Sigmoid colon (tissue), 7 donors: Measurements from ENCODE around the gene SARS2. TPM values are rescaled to one million over a fixed set of nuclear protein-coding genes. Genes with fewer than 3 reads are reported as not detected.
A peak's percentile ranks its signal among the peaks of the same experiment; 100 is the strongest.

Experiments
- DNase-seq: peaks from one replicate; pipeline ENCODE4 v3.0.0-alpha.2; 2019
- H3K27ac ChIP-seq, 4 donors: fragments of 200-600 bp; sonication (generic); one replicate each; pipeline ENCODE4 v1.5.1; 2016 to 2019; ENCODE audit warnings: mild to moderate bottlenecking in 1 of 4
- H3K27me3 ChIP-seq, 3 donors: fragments of 200-600 bp; sonication (generic); one replicate each; pipeline ENCODE4 v1.5.1; 2019; ENCODE audit warnings: mild to moderate bottlenecking in 1 of 3
- H3K36me3 ChIP-seq, 4 donors: fragments of 200-600 bp; sonication (generic); one replicate each; pipeline ENCODE4 v1.5.1; 2016 to 2019
- H3K4me1 ChIP-seq, 4 donors: fragments of 200-600 bp; sonication (generic); one replicate each; pipeline ENCODE4 v1.5.1; 2017 to 2019
- H3K4me3 ChIP-seq, 4 donors: fragments of 200-600 bp; sonication (generic); one replicate each; pipeline ENCODE4 v1.5.1; 2017 to 2019; ENCODE audit warnings: mild to moderate bottlenecking in 2 of 4, moderate library complexity in 1 of 4
- H3K9me3 ChIP-seq, 4 donors: fragments of 200-600 bp in 3 of 4; sonication (generic) in 3 of 4; one replicate each; pipeline versions ENCODE4 v1.5.1 to v1.6.1; 2013 to 2019
- EP300 ChIP-seq, 4 donors: sonication (generic); formaldehyde crosslinking; IDR thresholded peaks; one replicate each; pipeline ENCODE4 v1.6.1; 2017; ENCODE audit warnings: antibody characterized with exemption in 4 of 4
- POLR2A ChIP-seq, 2 donors: fragments of 450-650 bp; IDR thresholded peaks; one replicate each; pipeline ENCODE4 v1.6.1; 2016; ENCODE audit warnings: antibody characterized with exemption in 2 of 2, mild to moderate bottlenecking in 2 of 2, moderate library complexity in 2 of 2
- POLR2AphosphoS5 ChIP-seq, 4 donors: sonication (generic); formaldehyde crosslinking; IDR thresholded peaks; one replicate each; pipeline ENCODE4 v1.6.1; 2017; ENCODE audit warnings: antibody characterized with exemption in 4 of 4
- WGBS, 2 donors: extraction: QIAGEN DNeasy Blood & Tissue Kit; methylation state at CpG; one replicate each; pipeline ENCODE4 v1.1.7; 2013; 5-methylcytosine and 5-hydroxymethylcytosine counted together
- intact Hi-C: fragments of 100-400 bp; cut with DNase I; formaldehyde crosslinking; loops from one replicate; pipeline ENCODE4 v1.15.1; 2023
- polyA plus RNA-seq, 3 donors: library from polyadenylated mRNA; stranded (reverse); fragments of 200-250 nt; gene quantifications; one replicate each; pipeline ENCODE4 v1.2.3, GENCODE V29; 2013
- total RNA-seq, 4 donors: library from RNA; depleted of rRNA; stranded (reverse); fragments of >200 nt; gene quantifications; one replicate each; pipeline ENCODE4 v1.1.0, GENCODE V29; 2016
- TF ChIP-seq, protein P1 (sequence below), 4 experiments: fragments of 450-650 bp in 3 of 4; fragments of 200-600 bp in 1 of 4; IDR thresholded peaks; one replicate each; pipeline ENCODE4 v1.5.1; 2016 to 2019; ENCODE audit warnings: antibody characterized with exemption in 4 of 4, mild to moderate bottlenecking in 3 of 4, moderate library complexity in 2 of 4
- donor health status: healthy with polysubstance abuse.
- donor health status: Bipolar disorder and iron deficiency.
- donor health status: healthy.

The SARS2 gene, protein sequence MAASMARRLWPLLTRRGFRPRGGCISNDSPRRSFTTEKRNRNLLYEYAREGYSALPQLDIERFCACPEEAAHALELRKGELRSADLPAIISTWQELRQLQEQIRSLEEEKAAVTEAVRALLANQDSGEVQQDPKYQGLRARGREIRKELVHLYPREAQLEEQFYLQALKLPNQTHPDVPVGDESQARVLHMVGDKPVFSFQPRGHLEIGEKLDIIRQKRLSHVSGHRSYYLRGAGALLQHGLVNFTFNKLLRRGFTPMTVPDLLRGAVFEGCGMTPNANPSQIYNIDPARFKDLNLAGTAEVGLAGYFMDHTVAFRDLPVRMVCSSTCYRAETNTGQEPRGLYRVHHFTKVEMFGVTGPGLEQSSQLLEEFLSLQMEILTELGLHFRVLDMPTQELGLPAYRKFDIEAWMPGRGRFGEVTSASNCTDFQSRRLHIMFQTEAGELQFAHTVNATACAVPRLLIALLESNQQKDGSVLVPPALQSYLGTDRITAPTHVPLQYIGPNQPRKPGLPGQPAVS
- total RNA-seq = 10 to 100 TPM in 2 of 4 donors, 1 to 10 TPM in 2; 7.4 to 32.7 (median 12.2) TPM
- polyA plus RNA-seq = 10 to 100 TPM; 14.4 to 38.9 (median 15.3) TPM

GRCh38 chr19:38929929-38930775 is at the start of gene SARS2:
Gene SARS2 (minus strand): TSS chr19:38930763. CDS start chr19:38930736, 27 bp downstream.
- peaks cover 0 to 27% (median 21%) of the 10 kb centered on the region in 4 donors for H3K4me1 ChIP-seq
- peak within 1 kb of the TSS; percentile 59 to 73 (median 64) for H3K4me3 ChIP-seq
- peak; percentile 96 for DNase-seq
- intact Hi-C loops = loop anchor here (1.0 to 5.0 kb wide), 6 partner anchors 29 to 527 kb away; partner anchors contain the start of genes EIF3K, FAM98C and MAP4K1
- H3K36me3 ChIP-seq = peaks cover 0 to 26% (median 10%) of the 10 kb centered on the region in 4 donors
- H3K27me3 ChIP-seq = no peaks in the 10 kb centered on the region
- TF ChIP-seq POLR2AphosphoS5 (IDR thresholded peaks at IDR 0.05) (peak in 1 of 4 donors; percentile 48), POLR2A (IDR thresholded peaks at IDR 0.05) (no peak), EP300 (IDR thresholded peaks at IDR 0.05) (no peak)
- TF ChIP-seq, protein P1, sequence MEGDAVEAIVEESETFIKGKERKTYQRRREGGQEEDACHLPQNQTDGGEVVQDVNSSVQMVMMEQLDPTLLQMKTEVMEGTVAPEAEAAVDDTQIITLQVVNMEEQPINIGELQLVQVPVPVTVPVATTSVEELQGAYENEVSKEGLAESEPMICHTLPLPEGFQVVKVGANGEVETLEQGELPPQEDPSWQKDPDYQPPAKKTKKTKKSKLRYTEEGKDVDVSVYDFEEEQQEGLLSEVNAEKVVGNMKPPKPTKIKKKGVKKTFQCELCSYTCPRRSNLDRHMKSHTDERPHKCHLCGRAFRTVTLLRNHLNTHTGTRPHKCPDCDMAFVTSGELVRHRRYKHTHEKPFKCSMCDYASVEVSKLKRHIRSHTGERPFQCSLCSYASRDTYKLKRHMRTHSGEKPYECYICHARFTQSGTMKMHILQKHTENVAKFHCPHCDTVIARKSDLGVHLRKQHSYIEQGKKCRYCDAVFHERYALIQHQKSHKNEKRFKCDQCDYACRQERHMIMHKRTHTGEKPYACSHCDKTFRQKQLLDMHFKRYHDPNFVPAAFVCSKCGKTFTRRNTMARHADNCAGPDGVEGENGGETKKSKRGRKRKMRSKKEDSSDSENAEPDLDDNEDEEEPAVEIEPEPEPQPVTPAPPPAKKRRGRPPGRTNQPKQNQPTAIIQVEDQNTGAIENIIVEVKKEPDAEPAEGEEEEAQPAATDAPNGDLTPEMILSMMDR (IDR thresholded peaks at IDR 0.05) = peak; percentile 95 to 98 (median 98)
- H3K27ac ChIP-seq = peak within 1 kb of the TSS; percentile 84 to 91 (median 89)
- WGBS, 2 donors = 2 to 3% methylated on average over 49 of the region's 49 CpGs
- H3K9me3 ChIP-seq = no peaks in the 10 kb centered on the region

DNA sequence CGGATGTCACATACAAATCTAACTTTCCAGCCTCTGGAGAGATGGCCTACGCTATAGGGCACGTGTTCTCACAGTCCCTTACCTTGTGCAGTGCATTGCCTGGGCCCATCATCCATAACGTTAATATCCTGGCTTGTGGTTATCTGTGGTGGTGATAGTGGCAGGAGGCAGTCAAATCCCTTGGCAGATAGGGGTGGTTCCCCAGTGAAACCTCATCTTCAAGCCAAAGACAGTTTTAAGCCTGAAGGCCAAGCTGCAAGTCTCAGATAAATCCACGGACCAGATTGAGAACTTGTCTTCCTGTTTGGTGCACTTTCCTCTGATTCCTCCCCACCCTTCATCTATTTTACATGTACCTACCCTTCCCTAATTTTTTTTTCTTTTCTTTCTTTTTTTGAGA is 49.2 kb upstream of the SARS2 start:
- DNase-seq = no peak
- Histone ChIP-seq H3K27me3 (no peaks in the 10 kb centered on the region), H3K27ac (no peak overlapping the region), H3K36me3 (no peaks in the 10 kb centered on the region), H3K4me3 (no peak overlapping the region), H3K9me3 (no peaks in the 10 kb centered on the region), H3K4me1 (peaks cover 0 to 16% (median 11%) of the 10 kb centered on the region in 4 donors)
- TF ChIP-seq POLR2A (IDR thresholded peaks at IDR 0.05) (no peak), POLR2AphosphoS5 (IDR thresholded peaks at IDR 0.05) (no peak)
- TF ChIP-seq, protein P1 (IDR thresholded peaks at IDR 0.05) = no peak
- intact Hi-C loops = no loop called here
- WGBS, 2 donors = 64 to 85% methylated on average over 5 of the region's 5 CpGs

GRCh38 chr19:38978326-38978689 is 47.7 kb upstream of the SARS2 start:
- Histone ChIP-seq H3K36me3 (no peaks in the 10 kb centered on the region), H3K4me3 (no peak overlapping the region), H3K9me3 (no peaks in the 10 kb centered on the region), H3K27me3 (no peaks in the 10 kb centered on the region), H3K27ac (no peak overlapping the region), H3K4me1 (peaks cover 0 to 24% (median 21%) of the 10 kb centered on the region in 4 donors)
- no peak for TF ChIP-seq POLR2A (IDR thresholded peaks at IDR 0.05)
- TF ChIP-seq, protein P1 (IDR thresholded peaks at IDR 0.05) = no peak
- TF ChIP-seq EP300 (IDR thresholded peaks at IDR 0.05) = no peak
- no peak for TF ChIP-seq POLR2AphosphoS5 (IDR thresholded peaks at IDR 0.05)
- DNase-seq = no peak
- WGBS, 2 donors = 43 to 69% methylated on average over 3 of the region's 3 CpGs
- intact Hi-C loops = no loop called here

GRCh38 chr19:38977445-38978325 is 47.1 kb upstream of the SARS2 start:
- intact Hi-C loops = loop anchor here (2.0 kb wide), 1 partner anchor 15 kb away; no protein-coding TSS in a partner anchor
- Histone ChIP-seq H3K36me3 (no peaks in the 10 kb centered on the region), H3K27ac (no peak overlapping the region), H3K4me3 (no peak overlapping the region), H3K9me3 (no peaks in the 10 kb centered on the region), H3K27me3 (no peaks in the 10 kb centered on the region), H3K4me1 (peaks cover 0 to 24% (median 21%) of the 10 kb centered on the region in 4 donors)
- TF ChIP-seq POLR2A (IDR thresholded peaks at IDR 0.05) = no peak
- TF ChIP-seq, protein P1 (IDR thresholded peaks at IDR 0.05) = no peak
- no peak for TF ChIP-seq POLR2AphosphoS5 (IDR thresholded peaks at IDR 0.05)
- no peak for TF ChIP-seq EP300 (IDR thresholded peaks at IDR 0.05)
- DNase-seq = no peak
- WGBS, 2 donors = 68 to 69% methylated on average over 15 of the region's 15 CpGs
